SK-N-SH (cell line): ENCODE data around the gene PDZD8. TPM values are rescaled to one million over a fixed set of nuclear protein-coding genes. Genes with fewer than 3 reads are reported as not detected.

Experiments
- CTCF ChIA-PET: fragments of 300-600, 350-600 bp; formaldehyde crosslinking; extraction: SDS; loops from one replicate; lab custom pipeline; 2021; lab: Yijun Ruan, JAX
- POLR2A ChIA-PET: fragments of 350-600 bp; sonication (Branson Sonifier 250); formaldehyde crosslinking; extraction: SDS; loops from one replicate; lab custom pipeline; 2020; ENCODE audit warnings: antibody characterized with exemption, inconsistent platforms; lab: Yijun Ruan, JAX
- DNase-seq: peaks from one replicate; pipeline ENCODE4 v3.0.0; 2012
- H2AFZ ChIP-seq: fragments of 200-600 bp; sonication (generic); 2 replicates; pipeline ENCODE4 v1.8.1; 2016; ENCODE audit warnings: antibody characterized with exemption, mild to moderate bottlenecking, low read depth
- H3F3A ChIP-seq: fragments of 200-600 bp; sonication (generic); replicated peaks from 2 replicates; pipeline ENCODE3; 2016; ENCODE audit warnings: antibody characterized with exemption, mild to moderate bottlenecking; ENCODE audit not compliant: insufficient read depth
- H3K27ac ChIP-seq, 2 experiments: fragments of 200-500 bp in 1 of 2; fragments of 200-600 bp in 1 of 2; sonication (Bioruptor generic) in 1 of 2; sonication (generic), shearing (Covaris generic) in 1 of 2; 2 replicates each; pipeline versions ENCODE4 v1.5.1 to v1.6.1; 2014 to 2016; ENCODE audit warnings: low read depth in 2 of 2, inconsistent platforms in 1 of 2, low read length in 1 of 2, mild to moderate bottlenecking in 1 of 2, mixed read lengths in 1 of 2
- H3K27me3 ChIP-seq: fragments of 200-600 bp; sonication (generic), shearing (Covaris generic); 2 replicates; pipeline ENCODE4 v1.6.1; 2016; ENCODE audit warnings: mixed run types; ENCODE audit not compliant: insufficient read depth
- H3K36me3 ChIP-seq, 2 experiments: fragments of 200-500 bp in 1 of 2; fragments of 200-600 bp in 1 of 2; sonication (Bioruptor generic) in 1 of 2; sonication (generic) in 1 of 2; replicated peaks in 1 of 2; 2 replicates each; pipeline versions ENCODE3 to v1.5.1; 2014 to 2016; ENCODE audit warnings: low read length in 1 of 2, mild to moderate bottlenecking in 1 of 2; ENCODE audit not compliant: insufficient read depth in 2 of 2, control insufficient read depth in 1 of 2
- H3K4me1 ChIP-seq, 2 experiments: fragments of 200-500 bp in 1 of 2; fragments of 200-600 bp in 1 of 2; sonication (Bioruptor generic) in 1 of 2; sonication (generic), shearing (Covaris generic) in 1 of 2; 2 replicates each; pipeline versions ENCODE4 v1.5.1 to v1.6.1; 2014 to 2016; ENCODE audit warnings: low read depth in 1 of 2, low read length in 1 of 2, mixed run types in 1 of 2; ENCODE audit not compliant: insufficient read depth in 2 of 2, control insufficient read depth in 1 of 2
- H3K4me2 ChIP-seq: fragments of 200-600 bp; sonication (generic), shearing (Covaris generic); 2 replicates; pipeline ENCODE4 v1.6.1; 2017; ENCODE audit warnings: mixed run types
- H3K4me3 ChIP-seq, 2 experiments: fragments of 200-500 bp in 1 of 2; fragments of 200-600 bp in 1 of 2; sonication (Bioruptor generic) in 1 of 2; sonication (generic), shearing (Covaris generic) in 1 of 2; 2 replicates each; pipeline versions ENCODE4 v1.5.1 to v1.8.1; 2014 to 2016; ENCODE audit warnings: low read depth in 2 of 2, inconsistent platforms in 1 of 2, low read length in 1 of 2, mild to moderate bottlenecking in 1 of 2, mixed read lengths in 1 of 2, moderate library complexity in 1 of 2
- H3K79me2 ChIP-seq: fragments of 200-600 bp; sonication (generic); 2 replicates; pipeline ENCODE4 v1.8.1; 2017; ENCODE audit warnings: mild to moderate bottlenecking; ENCODE audit not compliant: insufficient read depth
- H3K9ac ChIP-seq: fragments of 200-600 bp; sonication (generic); 2 replicates; pipeline ENCODE4 v1.6.1; 2017; ENCODE audit warnings: mixed run types
- H3K9me2 ChIP-seq: fragments of 200-600 bp; sonication (generic); 2 replicates; pipeline ENCODE4 v1.6.1; 2017; ENCODE audit warnings: mixed run types
- H3K9me3 ChIP-seq: fragments of 200-600 bp; sonication (generic); 2 replicates; pipeline ENCODE4 v1.6.1; 2017; ENCODE audit warnings: mixed run types, mild to moderate bottlenecking, moderate library complexity
- H4K20me1 ChIP-seq: fragments of 200-600 bp; sonication (generic); 2 replicates; pipeline ENCODE4 v1.6.1; 2017; ENCODE audit warnings: mild to moderate bottlenecking, mixed run types; ENCODE audit not compliant: insufficient read depth
- CTCF ChIP-seq: fragments of 200-600 bp; sonication (generic); IDR thresholded peaks from 2 replicates; pipeline ENCODE4 v1.6.1; 2017; ENCODE audit warnings: antibody characterized with exemption, mild to moderate bottlenecking, moderate library complexity
- GABPA ChIP-seq: IDR thresholded peaks from 2 replicates; pipeline ENCODE4 v1.4.0; 2012; ENCODE audit warnings: low read depth, mild to moderate bottlenecking
- RAD21 ChIP-seq: IDR thresholded peaks from 2 replicates; pipeline ENCODE4 v1.6.1; 2012; ENCODE audit warnings: mild to moderate bottlenecking, low read length
- REST ChIP-seq: IDR thresholded peaks from 2 replicates; pipeline ENCODE4 v1.6.1; 2012; ENCODE audit warnings: mild to moderate bottlenecking, low read depth, low read length, moderate library complexity
- RFX5 ChIP-seq: IDR thresholded peaks from 2 replicates; pipeline ENCODE4 v1.6.1; 2012; ENCODE audit warnings: mild to moderate bottlenecking, improper control_type of control experiment, low read length
- TAF1 ChIP-seq: IDR thresholded peaks from 2 replicates; pipeline ENCODE4 v1.6.1; 2012; ENCODE audit warnings: low read depth, mild to moderate bottlenecking, low read length, moderate library complexity, borderline replicate concordance
- WGBS: methylation state at CpG from one replicate; pipeline ENCODE4 v1.1.6; 2017; ENCODE audit warnings: low lambda C conversion rate; 5-methylcytosine and 5-hydroxymethylcytosine counted together
- polyA plus RNA-seq, 3 experiments: library from polyadenylated mRNA; depleted of rRNA; stranded (reverse); fragments of >200 nt; gene quantifications; 2 replicates each; pipeline ENCODE4 v1.2.3, GENCODE V29; 2012

Gene PDZD8
- polyA plus RNA-seq, 1 of the 3 experiments (the other 2 are of a cell fraction) = 6.6 TPM

GRCh38 chr10:117240621-117241529 lies 134.4 kb downstream of the PDZD8 start, which contains the start of gene SLC18A2:
TSS of gene SLC18A2 (plus strand) at chr10:117241114. CDS start at chr10:117241694, 580 bp downstream.
- Histone ChIP-seq H3K27me3 (0 out of 2 replicates have a peak, but pooled peaks cover 21% of the 10 kb centered on the region), H3K4me2 (no peak within 1 kb of the TSS), H3K79me2 (no peaks in the 10 kb centered on the region), H3K9me3 (no peaks in the 10 kb centered on the region), H3F3A (no peaks in the 10 kb centered on the region), H3K4me3 (peak within 1 kb of the TSS in 1 of 2 experiments; percentile 33; a peak in 2 of 4 replicates), H3K4me1 (no peaks in the 10 kb centered on the region; a peak in 1 of 4 replicates), H3K36me3 (no peaks in the 10 kb centered on the region), H3K27ac (no peak within 1 kb of the TSS), H3K9me2 (no peaks in the 10 kb centered on the region), H2AFZ (no peak within 1 kb of the TSS), H4K20me1 (no peaks in the 10 kb centered on the region), H3K9ac (no peak within 1 kb of the TSS)
- CTCF ChIA-PET = interaction anchor here (1.0 to 12.6 kb wide), 5 partner anchors 14 to 78 kb away, joined by 4 to 92 read pairs (median 6); no protein-coding TSS in a partner anchor
- TF ChIP-seq CTCF (no peak), REST (no peak), RFX5 (no peak), RAD21 (no peak), TAF1 (no peak), GABPA (no peak)
- POLR2A ChIA-PET = no interaction called here
- peak; percentile 72 for DNase-seq
- WGBS = 26% methylated on average over 38 of the region's 93 CpGs
